SU-DHL-6 (cell line): Measurements from ENCODE around the gene HOXC11.

ENCODE experiments used
- CTCF ChIP-seq: fragments of 200-600 bp; sonication (generic); IDR thresholded peaks from one replicate; pipeline ENCODE4 v1.5.1; 2017; ENCODE audit warnings: antibody characterized with exemption, mild to moderate bottlenecking, low read length, moderate library complexity; ENCODE audit not compliant: insufficient read depth, poor library complexity, severe bottlenecking
- EZH2phosphoT487 ChIP-seq: fragments of 200-600 bp; sonication (generic), shearing (Covaris generic); conservative IDR thresholded peaks from 2 replicates; pipeline ENCODE4 v1.6.1; 2018; ENCODE audit warnings: mild to moderate bottlenecking, antibody characterized with exemption, low read length, moderate library complexity, mixed read lengths

- no peak for TF ChIP-seq CTCF
- no peak for TF ChIP-seq EZH2phosphoT487
Measured at GRCh38 chr12:53967421-53967925, 5.5 kb upstream of the HOXC11 start.
